Measurements from ENCODE around the gene LRRC58. TPM values are rescaled to one million over a fixed set of nuclear protein-coding genes. Genes with fewer than 3 reads are reported as not detected.
"Not testable (repeated sequence)": the region's sequence is repeated elsewhere in the genome, so short reads cannot be mapped to it uniquely, and the experiment has no call there.

The LRRC58 gene
- total RNA-seq, 1 donor from 2014 or later = 22.8 TPM

DNA sequence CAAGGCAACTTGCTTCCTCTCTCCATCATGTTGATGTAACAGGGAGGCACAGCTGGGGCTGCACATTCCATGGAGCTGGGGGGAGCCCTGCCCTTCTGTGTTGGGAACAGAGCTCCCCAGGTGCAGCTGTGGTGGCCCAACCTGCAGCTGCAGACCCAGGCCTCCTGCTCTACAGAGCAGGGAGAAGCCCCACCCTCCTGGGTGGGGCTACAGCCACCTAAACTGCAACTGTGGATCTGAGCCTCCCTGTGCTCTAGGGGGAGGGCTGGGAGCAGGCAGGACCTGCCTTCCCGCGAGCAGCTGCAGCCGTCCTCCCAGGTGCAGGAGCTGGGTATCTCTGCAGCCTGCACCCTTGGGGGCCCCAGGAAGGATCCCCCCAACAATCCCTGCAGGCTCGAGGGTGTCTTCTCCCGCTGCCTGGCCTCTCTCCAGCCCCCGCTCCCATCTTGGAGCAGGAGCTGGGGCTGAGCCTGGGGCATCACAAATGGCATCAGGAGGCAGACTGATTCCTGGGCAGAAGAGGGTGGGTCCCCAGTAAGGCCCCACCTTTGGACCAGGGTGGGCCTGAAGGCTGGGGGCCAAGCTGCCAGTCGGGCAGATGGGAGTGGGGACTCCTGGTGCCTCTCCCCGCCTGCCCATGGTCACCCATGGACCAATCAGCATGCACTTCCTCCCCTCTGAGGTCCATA, 7.4 kb downstream of the LRRC58 start:
- FAIRE-seq (no peak), DNase-seq (ENCODE audit: low spot score in 2 of 2) (no peak)

DNA sequence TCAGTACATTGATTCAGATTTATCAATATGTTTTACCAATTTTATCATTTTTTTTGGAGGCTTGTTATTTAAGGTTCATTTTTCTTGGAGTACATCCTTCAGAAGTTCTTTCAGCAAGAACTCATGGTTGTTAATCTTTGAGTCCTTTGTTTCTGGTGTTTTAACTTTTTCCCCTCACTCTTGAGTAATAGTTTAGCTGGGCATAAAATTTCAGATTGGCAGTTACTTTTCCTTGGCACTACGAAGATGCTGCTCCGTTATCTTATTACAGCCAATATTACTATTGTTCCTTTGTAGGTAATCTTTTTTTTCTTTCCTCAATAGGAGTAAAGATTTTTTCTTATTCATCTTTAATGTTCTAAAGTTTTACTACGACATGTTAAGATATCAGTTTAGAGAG, 9.8 kb downstream of the LRRC58 start:
- no peak for DNase-seq (ENCODE audit: low spot score in 2 of 2)
- FAIRE-seq = no peak

DNA sequence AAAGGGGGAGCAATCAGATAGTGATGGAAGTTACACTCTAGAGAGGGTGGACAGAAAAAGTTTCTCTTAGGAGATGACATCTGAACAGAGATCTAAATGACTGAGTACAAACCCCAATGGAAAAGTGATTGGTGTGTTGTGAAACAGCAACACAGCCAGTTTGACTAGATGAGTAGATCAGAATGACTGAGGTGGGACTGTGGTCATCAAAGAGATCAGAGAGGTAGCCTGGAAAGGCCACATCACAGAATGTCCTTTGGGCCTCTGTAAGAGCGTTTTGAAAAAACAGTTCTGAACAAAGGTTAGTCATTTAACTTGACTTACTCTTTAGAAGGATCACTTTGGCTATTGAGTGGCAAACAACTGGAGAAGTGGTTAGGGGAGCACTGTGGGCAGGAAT, 10.6 kb downstream of the LRRC58 start:
- no peak for DNase-seq (ENCODE audit: low spot score in 2 of 2)
- no peak for FAIRE-seq

DNA sequence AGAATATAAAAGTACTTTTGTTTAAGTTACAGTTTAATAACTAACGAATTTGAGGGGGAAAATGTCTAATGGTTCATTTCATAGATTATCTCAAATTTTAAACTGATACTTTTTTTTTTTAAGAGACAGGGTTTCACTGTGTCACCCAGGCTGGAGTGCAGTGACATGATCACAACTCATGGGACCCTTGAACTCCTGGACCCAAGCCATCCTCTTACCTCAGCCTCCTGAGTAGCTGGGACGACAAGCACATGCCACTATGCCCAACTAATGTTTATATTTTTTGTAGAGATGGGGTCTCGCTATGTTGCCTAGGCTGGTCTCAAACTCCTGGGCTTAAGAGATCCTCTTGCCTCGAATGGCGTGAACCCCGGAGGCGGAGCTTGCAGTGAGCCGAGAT, 16.5 kb downstream of the LRRC58 start:
- peak; percentile 3 for FAIRE-seq
- no peak for DNase-seq (ENCODE audit: low spot score in 2 of 2)

DNA sequence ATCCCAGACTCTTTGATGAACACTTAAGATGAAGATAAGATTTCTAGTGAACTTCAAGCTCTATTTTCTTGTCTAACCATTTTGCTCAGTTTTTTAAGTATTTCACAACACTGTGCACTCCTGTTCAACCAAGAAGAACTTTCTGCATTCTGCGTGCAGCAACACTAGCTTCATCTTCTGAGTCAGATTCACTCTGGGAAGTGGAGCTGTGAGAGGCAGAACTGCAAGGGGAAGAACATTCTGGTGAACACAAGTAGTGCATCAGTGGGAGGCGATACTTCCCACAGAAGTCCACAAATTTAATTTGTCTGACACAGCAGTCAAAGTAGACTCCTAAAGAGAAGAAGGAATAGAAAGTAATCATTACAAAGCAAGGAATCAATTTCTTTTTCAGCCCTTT, 18.1 kb downstream of the LRRC58 start:
- DNase-seq (ENCODE audit: low spot score in 2 of 2) = no peak

DNA sequence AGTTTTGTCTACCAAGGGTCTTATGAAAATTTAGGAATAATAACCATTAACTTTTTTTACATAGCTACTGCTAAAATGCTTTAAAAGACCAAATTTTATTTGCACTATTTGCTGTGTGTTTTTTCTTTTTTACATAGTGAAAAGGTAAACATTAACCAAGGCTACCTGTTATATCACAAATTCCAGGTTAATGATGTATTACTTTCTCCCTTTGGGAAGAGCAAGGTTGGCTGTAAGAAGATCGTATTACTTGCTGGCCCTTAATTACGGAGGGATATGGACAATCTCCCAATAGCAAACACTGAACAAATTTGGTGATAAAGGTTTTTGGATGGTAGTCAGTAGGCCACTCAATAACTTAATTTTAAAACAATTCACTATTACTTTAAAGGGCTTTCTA, 22.4 kb downstream of the LRRC58 start:
- no peak for DNase-seq (ENCODE audit: low spot score in 2 of 2)
- FAIRE-seq = no peak

More for the DNA sequence above, 18.1 kb downstream of the LRRC58 start:
- FAIRE-seq = no peak

DNA sequence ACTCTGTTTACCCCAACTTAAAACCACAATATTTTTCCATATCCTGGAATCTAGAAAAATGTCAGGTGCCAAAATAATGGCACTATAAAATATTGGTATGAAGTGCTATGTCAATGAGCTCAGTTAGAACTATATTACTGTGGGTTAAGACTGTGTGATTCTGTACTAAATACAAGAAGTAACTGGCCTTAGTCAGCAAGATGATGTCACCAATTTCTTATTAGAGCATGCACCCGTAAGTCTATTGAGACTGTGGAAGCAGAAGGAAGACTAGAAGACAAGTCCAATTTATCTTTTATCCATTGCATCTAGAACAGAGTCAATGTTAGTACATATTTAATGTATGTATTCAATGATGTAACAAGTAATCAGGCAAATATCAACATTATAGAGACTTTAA, 25.0 kb downstream of the LRRC58 start:
- FAIRE-seq = no peak

DNA sequence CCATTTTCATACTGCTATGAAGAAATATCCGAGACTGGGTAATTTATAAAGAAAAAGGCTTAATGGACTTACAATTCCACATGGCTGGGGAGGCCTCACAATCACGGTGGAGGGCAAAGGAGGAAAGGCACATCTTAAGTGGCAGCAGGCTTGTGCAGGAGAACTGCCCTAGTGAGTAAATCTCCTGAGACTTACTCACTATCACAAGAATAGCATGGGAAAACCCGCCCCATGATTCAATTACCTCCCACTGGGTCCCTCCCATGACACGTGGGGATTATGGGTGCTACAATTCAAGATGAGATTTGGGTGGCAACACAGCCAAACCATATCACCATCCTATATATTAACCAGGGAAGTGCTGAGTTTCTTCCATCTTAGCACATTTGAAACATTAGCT, 25.4 kb downstream of the LRRC58 start:
- not testable (repeated sequence) for DNase-seq (ENCODE audit: low spot score in 2 of 2); FAIRE-seq

More for the DNA sequence above, 25.0 kb downstream of the LRRC58 start:
- no peak for DNase-seq (ENCODE audit: low spot score in 2 of 2)

DNA sequence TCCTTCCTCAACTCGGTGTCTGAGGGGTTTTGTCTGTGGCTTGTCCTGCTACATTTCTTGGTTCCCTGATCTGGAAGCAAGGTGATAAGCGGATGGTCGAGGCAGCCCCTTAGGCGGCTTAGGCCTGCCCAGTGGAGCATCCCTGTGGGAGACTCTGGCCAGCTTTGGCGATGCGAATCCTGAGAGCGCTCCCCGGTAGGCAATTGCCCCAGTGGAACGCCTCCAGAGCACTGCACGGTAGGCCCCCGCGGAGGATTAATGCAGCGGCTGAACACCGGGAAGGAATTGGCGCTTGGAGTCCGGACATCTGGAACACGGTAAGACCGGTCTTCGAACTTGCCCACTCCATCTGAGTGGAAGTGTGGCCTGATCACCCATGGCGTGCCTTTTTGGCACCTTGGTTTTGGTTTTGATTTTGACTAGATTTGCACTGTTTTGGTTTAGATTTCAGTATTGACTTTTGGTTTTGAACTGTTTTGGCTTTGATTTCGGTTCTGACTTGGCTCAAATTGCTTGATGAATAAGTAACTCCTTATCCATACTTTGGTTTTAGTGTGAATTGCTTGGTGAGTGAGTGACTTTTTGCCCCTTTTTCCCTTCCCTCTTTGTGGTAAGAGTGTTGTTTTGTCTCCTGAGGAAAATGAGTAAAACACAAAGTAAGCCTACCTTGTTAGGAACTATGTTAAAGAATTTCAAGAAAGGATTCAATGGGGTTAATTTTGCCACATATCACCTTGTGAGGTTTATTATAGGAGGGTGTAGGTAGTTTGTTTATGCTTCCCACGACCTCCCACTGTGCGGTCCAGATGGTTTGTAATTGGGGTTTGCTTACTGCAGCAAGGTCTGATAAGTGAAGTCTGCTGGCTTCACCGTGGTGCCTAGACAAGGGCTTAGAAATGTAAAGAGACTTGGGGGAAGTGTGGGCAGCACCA, 37.0 kb downstream of the LRRC58 start:
- FAIRE-seq (no peak), DNase-seq (ENCODE audit: low spot score in 2 of 2) (no peak)

DNA sequence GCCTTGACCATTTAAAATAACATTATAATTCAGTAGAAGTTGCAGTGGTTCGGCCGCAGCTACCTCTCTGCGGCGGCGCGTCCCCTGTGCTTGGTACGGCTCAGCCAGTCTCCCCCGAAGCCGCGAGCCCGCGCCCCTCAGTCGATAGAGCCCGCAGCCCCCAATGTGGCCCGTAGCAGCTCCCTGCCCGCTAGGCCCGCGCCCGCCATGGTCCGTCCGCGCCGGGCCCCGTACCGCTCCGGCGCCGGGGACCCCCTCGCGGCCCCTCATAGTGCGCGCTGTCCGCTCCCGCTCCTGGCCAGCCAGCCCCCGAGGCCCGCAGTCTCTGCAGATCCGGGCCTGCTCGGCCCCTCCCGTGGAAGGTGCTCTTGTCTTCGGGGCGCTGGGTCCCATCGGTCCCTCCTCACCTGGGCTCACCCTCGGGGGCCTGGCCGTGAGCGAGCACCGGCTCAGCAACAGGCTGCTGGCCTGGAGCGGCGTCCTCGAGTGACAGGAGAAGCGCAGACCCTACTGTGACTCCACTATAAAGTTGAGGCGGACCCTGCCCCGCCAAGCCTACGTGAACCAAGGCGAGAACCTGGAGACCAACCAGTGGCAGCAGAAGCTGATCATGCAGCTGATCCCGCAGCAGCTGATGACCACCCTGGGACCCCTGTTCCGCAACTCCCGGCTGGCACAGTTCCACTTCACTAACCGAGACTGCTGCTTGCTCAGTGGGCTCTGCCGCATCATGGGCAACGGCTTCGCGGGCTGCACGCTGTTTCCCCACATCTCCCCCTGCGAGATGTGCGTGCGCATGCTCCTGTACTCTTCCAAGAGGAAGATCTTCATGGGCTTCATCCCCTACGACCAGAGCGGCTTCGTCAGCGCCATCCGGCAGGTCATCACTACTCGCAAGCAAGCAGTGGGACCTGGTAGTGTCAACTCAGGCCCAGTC, 42.4 kb downstream of the LRRC58 start:
- FAIRE-seq (no peak), DNase-seq (ENCODE audit: low spot score in 2 of 2) (no peak)

DNA sequence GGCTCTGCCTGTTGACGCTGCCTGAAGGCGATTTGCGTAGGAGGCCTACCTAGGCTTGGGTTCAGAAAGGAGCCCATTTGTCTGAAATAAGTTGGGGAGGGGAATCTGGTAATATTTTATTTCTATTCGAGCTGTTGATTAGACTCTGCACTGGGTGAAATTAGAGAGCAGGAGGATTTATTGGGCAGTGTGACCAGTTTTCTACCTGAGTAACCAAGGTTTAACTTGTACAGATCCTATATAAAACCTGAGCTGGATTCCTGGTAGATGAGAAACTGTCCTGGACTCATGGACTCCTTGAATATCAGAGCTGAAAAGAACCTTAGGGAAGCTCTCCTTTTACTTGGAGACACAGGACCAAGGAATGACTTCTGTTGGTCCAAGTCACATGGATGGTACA, 44.5 kb downstream of the LRRC58 start:
- FAIRE-seq = no peak
- no peak for DNase-seq (ENCODE audit: low spot score in 2 of 2)

DNA sequence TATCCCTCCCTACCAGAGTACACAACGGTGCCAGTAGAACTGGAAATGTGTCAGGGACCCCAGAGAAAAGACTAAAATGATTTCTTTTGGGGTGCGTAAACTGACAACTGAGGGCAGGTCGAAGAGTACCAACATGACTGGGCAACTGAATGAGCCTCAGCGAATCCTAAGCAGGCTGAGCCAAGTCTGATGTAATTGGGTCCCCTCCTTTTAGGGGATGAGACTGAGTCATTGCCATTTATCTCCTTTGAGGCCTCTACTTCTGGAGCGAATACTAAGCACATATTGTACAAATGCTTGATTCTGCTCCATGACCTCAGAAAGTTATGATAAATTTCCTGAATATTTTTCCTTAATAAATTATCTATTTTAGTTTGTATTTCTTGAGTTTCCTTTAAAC, 46.8 kb downstream of the LRRC58 start:
- FAIRE-seq (no peak), DNase-seq (ENCODE audit: low spot score in 2 of 2) (no peak)

DNA sequence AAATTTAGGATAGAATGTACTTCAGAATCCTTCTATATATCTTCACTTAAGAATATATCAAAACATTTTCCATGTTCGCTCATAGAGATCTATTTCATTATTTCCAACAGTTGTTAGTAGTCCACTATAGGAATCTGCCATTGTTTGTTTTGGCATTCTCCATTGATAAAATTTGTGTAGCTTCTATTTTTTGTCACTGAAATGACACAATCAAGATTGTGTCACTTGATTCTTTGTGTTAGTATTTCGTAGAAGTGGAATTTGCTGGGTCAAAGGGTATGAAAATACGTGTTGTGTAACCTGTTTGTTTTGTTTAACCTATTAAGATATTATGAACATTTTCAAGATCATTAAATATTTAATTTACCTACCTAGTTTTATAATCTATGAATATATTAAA, 48.2 kb downstream of the LRRC58 start:
- no peak for FAIRE-seq
- DNase-seq (ENCODE audit: low spot score in 2 of 2) = no peak

DNA sequence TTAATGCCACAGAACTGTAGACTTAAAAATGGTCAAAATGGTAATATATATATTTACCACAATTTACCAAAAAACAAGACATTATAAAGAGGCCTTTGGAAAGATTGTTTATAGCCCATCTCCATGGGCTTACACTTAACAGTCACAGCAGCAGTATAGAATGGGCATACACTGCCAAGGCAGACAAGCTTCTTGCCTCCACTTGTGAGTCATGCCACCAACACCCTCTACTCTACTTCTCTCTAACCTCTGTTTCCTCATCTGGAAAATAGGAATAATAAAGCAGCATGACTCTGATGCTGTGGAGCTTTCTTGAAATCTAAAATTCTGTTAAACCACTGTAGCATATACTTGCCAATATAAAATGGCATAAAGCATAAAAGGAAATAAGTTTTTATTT, 49.8 kb downstream of the LRRC58 start:
- DNase-seq (ENCODE audit: low spot score in 2 of 2) = no peak
- no peak for FAIRE-seq

DNA sequence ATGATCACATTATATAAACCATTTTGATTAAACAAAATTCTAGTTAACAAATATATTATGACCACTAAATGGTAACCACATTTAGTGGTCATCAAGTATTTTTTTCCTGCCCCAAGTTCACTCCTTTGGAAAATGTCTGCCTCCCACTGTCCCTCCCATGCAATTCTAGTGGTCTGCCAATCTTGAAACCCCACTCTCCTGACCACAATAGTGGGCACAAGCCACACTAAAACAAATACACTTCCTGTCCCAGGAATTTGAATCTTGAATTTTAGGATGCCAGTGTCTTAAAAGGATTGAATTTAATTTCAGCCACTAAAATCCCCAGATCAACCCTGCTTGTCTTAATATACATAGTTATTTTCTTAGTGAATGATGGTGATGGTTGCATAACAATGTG, 50.2 kb downstream of the LRRC58 start:
- no peak for FAIRE-seq
- DNase-seq (ENCODE audit: low spot score in 2 of 2) = no peak

DNA sequence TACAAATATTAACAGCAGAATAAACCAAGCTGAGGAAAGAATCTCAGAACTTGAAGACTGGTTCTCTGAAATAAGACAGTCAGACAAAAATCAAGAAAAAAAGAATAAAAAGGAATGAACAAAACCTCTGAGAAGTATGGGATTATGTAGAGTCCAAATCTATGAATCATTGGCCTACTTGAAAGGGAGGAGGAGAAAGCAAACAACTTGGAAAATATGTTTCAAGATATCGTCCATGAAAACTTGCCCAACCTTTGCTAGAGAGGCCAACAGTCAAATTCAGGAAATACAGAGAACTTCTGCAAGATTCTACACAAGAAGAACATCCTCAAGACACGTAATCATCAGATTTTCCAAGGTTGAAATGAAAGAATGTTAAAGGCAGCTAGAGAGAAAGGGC, 57.6 kb downstream of the LRRC58 start:
- DNase-seq (ENCODE audit: low spot score in 2 of 2); FAIRE-seq: not testable (repeated sequence)

DNA sequence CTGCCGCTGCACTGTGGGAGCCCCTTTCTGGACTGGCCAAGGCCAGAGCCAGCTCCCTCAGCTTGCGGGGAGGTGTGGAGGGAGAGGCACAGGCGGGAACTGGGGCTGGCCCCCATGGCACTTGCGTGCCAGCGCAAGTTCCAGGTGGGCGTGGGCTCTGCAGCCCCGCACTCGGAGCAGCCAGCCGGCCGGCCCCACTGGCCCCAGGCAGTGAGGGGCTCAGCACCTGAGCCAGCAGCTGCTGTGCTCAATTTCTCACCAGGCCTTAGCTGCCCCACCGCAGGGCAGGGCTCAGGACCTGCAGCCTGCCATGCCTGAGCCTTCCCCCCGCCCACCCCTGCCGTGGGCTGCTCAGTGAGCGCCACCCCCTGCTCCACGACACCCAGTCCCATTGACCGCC, 59.5 kb downstream of the LRRC58 start:
- FAIRE-seq (no peak), DNase-seq (ENCODE audit: low spot score in 2 of 2) (no peak)

DNA sequence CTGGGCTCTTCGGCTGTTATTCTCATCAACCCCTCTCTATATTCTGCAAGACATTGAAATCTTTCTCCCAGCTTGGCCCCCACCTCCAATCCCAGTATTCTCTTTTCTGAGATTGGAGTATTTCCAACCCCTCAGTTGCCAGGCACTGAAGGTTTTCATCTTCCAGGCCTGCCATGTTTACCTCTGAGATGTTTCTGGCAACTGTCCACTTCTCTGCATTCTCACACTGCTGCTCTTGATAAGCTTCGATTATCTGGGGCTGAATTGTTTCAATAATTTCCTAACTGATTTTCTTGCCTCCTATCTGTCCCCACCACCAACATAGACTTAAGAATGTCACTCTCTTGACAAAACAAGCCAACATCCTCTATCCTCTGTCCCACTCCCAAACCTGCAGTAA, 62.7 kb downstream of the LRRC58 start:
- no peak for FAIRE-seq

DNA sequence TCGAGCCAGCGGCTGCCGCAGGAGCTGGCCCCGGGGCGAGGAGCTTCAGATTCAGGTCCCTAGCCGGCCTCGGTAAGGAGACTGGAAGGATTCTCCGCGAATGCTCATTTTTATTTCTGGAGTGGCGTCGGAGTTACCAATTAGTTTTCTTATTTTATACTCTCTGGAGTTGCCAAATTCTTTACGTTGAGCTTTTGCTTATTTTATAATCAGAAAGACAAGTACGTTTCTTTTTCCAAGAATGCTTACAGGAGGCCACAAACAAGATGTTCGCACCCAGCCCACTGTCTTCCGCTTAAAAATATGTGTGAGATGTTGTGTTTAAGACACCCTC, 63.7 kb downstream of the LRRC58 start:
- DNase-seq (ENCODE audit: low spot score in 2 of 2) (no peak), FAIRE-seq (no peak)

More for the DNA sequence above, 62.7 kb downstream of the LRRC58 start:
- no peak for DNase-seq (ENCODE audit: low spot score in 2 of 2)

DNA sequence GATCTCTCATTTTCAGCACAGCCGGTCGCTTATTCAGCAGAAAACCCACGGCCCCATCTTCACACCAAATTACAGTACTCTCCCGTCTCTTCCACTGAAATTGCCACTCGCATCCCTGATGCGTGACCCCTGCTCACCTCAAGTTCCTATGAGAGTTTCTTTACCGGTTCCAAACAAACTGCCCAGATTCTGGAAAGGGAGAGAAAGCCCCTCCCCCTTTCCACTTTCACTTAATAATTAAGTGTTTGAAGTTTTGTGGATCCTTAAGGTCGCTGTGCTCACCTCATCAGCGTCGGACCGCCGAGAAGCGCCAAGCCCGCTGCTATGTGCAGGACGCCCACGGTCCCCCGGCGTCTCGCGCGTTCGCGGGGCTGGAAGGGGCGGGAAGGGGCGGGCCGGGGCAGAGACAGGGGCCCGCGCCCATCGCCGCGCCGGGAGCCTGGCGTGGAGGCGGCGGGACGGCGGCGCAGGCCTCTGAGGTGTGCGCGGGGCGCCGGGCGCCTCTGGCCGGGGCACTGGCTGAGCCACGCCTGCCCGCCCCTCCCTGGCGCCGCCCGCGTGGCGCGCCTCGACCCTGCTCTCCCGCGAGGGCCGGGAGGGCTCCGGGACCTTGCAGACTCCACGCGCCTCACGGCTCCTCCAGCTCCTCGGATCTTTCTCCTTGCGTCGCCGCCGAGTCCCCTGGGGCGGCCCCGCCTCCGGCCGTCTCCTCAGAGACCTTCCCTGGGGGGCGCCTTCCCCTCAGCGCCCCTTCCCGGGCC, 64.2 kb downstream of the LRRC58 start, which contains the start of gene GPR156:
Gene GPR156, minus strand, starts transcription at position 476 of the 761 bp plus-strand sequence. CDS start 41,124 bp downstream, outside the sequence.
- peak; percentile 44 to 56 for DNase-seq (ENCODE audit: low spot score in 2 of 2)
- no peak for FAIRE-seq
